NCI-H187 treated with DMSO at 0.1 percent for 48 hours (cell line): ENCODE measurements around the gene PCDHB12.
"Not testable (repeated sequence)": the region's sequence is repeated elsewhere in the genome, so short reads cannot be mapped to it uniquely, and the experiment has no call there.

Experiments
- DNase-seq: peaks from one replicate; lab custom pipeline; 2025; lab: John Stamatoyannopoulos, UW

PCDHB12 gene

GRCh38 chr5:141210281-141210680 lies 1.8 kb downstream of the PCDHB12 start:
- not testable (repeated sequence) for DNase-seq

GRCh38 chr5:141210849-141211248 lies 2.3 kb downstream of the PCDHB12 start:
- DNase-seq = not testable (repeated sequence)

- not testable (repeated sequence) for DNase-seq
These were observed 5.3 kb downstream of the PCDHB12 start, which contains the start of gene PCDHB13 for GRCh38 chr5:141213656-141214339. TSS of gene PCDHB13 (plus strand) at chr5:141213919. CDS start at chr5:141214124, 205 bp downstream.

- DNase-seq = not testable (repeated sequence)
These were observed 6.1 kb downstream of the PCDHB12 start for GRCh38 chr5:141214583-141214982.

GRCh38 chr5:141215504-141215903 lies 7.0 kb downstream of the PCDHB12 start:
- DNase-seq = not testable (repeated sequence)

GRCh38 chr5:141216035-141216434 lies 7.5 kb downstream of the PCDHB12 start:
- not testable (repeated sequence) for DNase-seq

GRCh38 chr5:141223112-141223783 lies 14.7 kb downstream of the PCDHB12 start, which contains the start of gene PCDHB14:
TSS of gene PCDHB14 (plus strand) at chr5:141223343. CDS start at chr5:141223506, 163 bp downstream.
- DNase-seq = no peak

- not testable (repeated sequence) for DNase-seq
These were observed 16.3 kb downstream of the PCDHB12 start for GRCh38 chr5:141224844-141225243.

- not testable (repeated sequence) for DNase-seq
These were observed 16.9 kb downstream of the PCDHB12 start for GRCh38 chr5:141225421-141225820.

GRCh38 chr5:141234109-141234667 lies 25.7 kb downstream of the PCDHB12 start:
- no peak for DNase-seq

GRCh38 chr5:141235922-141236321 lies 27.4 kb downstream of the PCDHB12 start:
- not testable (repeated sequence) for DNase-seq

- DNase-seq = no peak
These were observed 28.2 kb downstream of the PCDHB12 start for GRCh38 chr5:141236516-141237313.

- DNase-seq = no peak
These were observed 33.0 kb downstream of the PCDHB12 start for GRCh38 chr5:141241496-141241895.

GRCh38 chr5:141245250-141245717 lies 36.8 kb downstream of the PCDHB12 start, which contains the start of gene PCDHB15:
TSS of gene PCDHB15 (plus strand) at chr5:141245395. CDS start at chr5:141245579, 184 bp downstream.
- DNase-seq = no peak

- not testable (repeated sequence) for DNase-seq
These were observed 38.5 kb downstream of the PCDHB12 start for GRCh38 chr5:141246971-141247370.

- DNase-seq = not testable (repeated sequence)
These were observed 38.9 kb downstream of the PCDHB12 start for GRCh38 chr5:141247434-141247833.

- no peak for DNase-seq
These were observed 42.1 kb downstream of the PCDHB12 start for GRCh38 chr5:141250576-141250975.

GRCh38 chr5:141258464-141258863 lies 49.9 kb downstream of the PCDHB12 start:
- no peak for DNase-seq

- no peak for DNase-seq
These were observed 50.4 kb downstream of the PCDHB12 start for GRCh38 chr5:141258948-141259347.

- DNase-seq = no peak
These were observed 52.1 kb downstream of the PCDHB12 start for GRCh38 chr5:141260458-141261237.

- no peak for DNase-seq
These were observed 52.7 kb downstream of the PCDHB12 start for GRCh38 chr5:141261238-141261546.
